Fibroblast of villous mesenchyme (primary cell): ENCODE measurements around the gene PROCR. TPM values are rescaled to one million over a fixed set of nuclear protein-coding genes. Genes with fewer than 3 reads are reported as not detected.
"Not testable (repeated sequence)": the region's sequence is repeated elsewhere in the genome, so short reads cannot be mapped to it uniquely, and the experiment has no call there.

Experiments
- DNase-seq: peaks from one replicate; pipeline ENCODE4 v3.0.0-alpha.2; 2010; ENCODE audit warnings: low read depth
- H3K4me3 ChIP-seq: 2 replicates; pipeline ENCODE4 v1.5.1; 2011; ENCODE audit warnings: low read depth, mild to moderate bottlenecking, low read length
- CTCF ChIP-seq: IDR thresholded peaks from 2 replicates; pipeline ENCODE4 v1.5.1; 2012; ENCODE audit warnings: low read depth, mild to moderate bottlenecking, low read length; ENCODE audit not compliant: insufficient read depth
- total RNA-seq: library from RNA; depleted of rRNA; stranded (reverse); fragments of >200 nt; gene quantifications from 2 replicates; pipeline ENCODE4 v1.2.3, GENCODE V29; 2012

Gene PROCR
- total RNA-seq, 1 donor = 22.9 TPM

- no peak for TF ChIP-seq CTCF
- H3K4me3 ChIP-seq = no peak overlapping the region
- peak; percentile 69 for DNase-seq
Measured at GRCh38 chr20:35187584-35188190, 15.8 kb downstream of the PROCR start.

- not testable (repeated sequence) for H3K4me3 ChIP-seq, DNase-seq
Measured at GRCh38 chr20:35189223-35189622, 17.4 kb downstream of the PROCR start.

GRCh38 chr20:35190556-35190955 is 18.7 kb downstream of the PROCR start:
- DNase-seq = no peak
- no peak for TF ChIP-seq CTCF
- no peak overlapping the region for H3K4me3 ChIP-seq

- no peak overlapping the region for H3K4me3 ChIP-seq
- TF ChIP-seq CTCF = no peak
- DNase-seq = no peak
Measured at GRCh38 chr20:35191419-35192117, 19.7 kb downstream of the PROCR start.

- no peak for DNase-seq
- no peak overlapping the region for H3K4me3 ChIP-seq
- TF ChIP-seq CTCF = no peak
Measured at GRCh38 chr20:35192118-35192872, 20.4 kb downstream of the PROCR start.

GRCh38 chr20:35193031-35193791 is 21.3 kb downstream of the PROCR start:
- H3K4me3 ChIP-seq, DNase-seq: not testable (repeated sequence)

GRCh38 chr20:35196313-35196712 is 24.4 kb downstream of the PROCR start:
- DNase-seq = no peak
- TF ChIP-seq CTCF = no peak
- H3K4me3 ChIP-seq = no peak overlapping the region
